ENCODE data around the gene RNF213.
"Not testable (repeated sequence)": the region's sequence is repeated elsewhere in the genome, so short reads cannot be mapped to it uniquely, and the experiment has no call there.

DNA sequence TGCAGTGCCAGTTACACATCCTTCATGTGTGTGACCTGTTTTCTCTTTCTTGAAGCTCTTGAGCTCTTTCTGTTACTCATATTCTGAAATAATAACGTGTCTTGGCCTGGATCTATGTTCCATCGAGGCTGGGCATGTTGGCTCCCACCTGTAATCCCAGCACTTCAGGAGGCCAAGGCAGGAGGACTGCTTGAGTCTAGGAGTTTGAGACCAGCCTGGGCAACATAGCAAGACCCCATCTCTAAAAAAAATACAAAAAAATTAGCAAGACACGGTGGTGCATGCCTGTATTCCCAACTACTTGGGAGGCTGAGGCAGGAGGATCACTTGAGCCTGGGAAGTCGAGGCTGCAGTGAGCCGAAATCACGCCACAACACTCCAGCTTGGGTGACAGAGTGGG, 68.8 kb downstream of the RNF213 start:
- TF ChIP-seq, protein P1, sequence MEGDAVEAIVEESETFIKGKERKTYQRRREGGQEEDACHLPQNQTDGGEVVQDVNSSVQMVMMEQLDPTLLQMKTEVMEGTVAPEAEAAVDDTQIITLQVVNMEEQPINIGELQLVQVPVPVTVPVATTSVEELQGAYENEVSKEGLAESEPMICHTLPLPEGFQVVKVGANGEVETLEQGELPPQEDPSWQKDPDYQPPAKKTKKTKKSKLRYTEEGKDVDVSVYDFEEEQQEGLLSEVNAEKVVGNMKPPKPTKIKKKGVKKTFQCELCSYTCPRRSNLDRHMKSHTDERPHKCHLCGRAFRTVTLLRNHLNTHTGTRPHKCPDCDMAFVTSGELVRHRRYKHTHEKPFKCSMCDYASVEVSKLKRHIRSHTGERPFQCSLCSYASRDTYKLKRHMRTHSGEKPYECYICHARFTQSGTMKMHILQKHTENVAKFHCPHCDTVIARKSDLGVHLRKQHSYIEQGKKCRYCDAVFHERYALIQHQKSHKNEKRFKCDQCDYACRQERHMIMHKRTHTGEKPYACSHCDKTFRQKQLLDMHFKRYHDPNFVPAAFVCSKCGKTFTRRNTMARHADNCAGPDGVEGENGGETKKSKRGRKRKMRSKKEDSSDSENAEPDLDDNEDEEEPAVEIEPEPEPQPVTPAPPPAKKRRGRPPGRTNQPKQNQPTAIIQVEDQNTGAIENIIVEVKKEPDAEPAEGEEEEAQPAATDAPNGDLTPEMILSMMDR (IDR thresholded peaks at IDR 0.05; ENCODE audit: insufficient read depth, low read length): not testable (repeated sequence)
- not testable (repeated sequence) for TF ChIP-seq GABPA (IDR thresholded peaks at IDR 0.05; ENCODE audit: low read depth)
